GM23338 (cell line): ENCODE measurements around the gene PEA15. TPM values are rescaled to one million over a fixed set of nuclear protein-coding genes. Genes with fewer than 3 reads are reported as not detected.

Source experiments
- ATAC-seq: fragments of 200-7000 bp; cut with Tn5 transposase; 3 replicates; pipeline ENCODE4 v1.9.1; 2020
- DNase-seq: peaks from one replicate; pipeline ENCODE4 v3.0.0-alpha.2; 2015; ENCODE audit warnings: low spot score
- H2AFZ ChIP-seq: fragments of 200-600 bp; sonication (generic); 2 replicates; pipeline ENCODE4 v1.8.0; 2016; ENCODE audit warnings: antibody characterized with exemption, mild to moderate bottlenecking, moderate library complexity
- H3F3A ChIP-seq: fragments of 200-600 bp; sonication (generic); replicated peaks from 2 replicates; pipeline ENCODE4 v1.8.0; 2017; ENCODE audit warnings: antibody characterized with exemption, mixed run types, low read depth
- H3K27ac ChIP-seq: fragments of 200-600 bp; sonication (generic); 2 replicates; pipeline ENCODE4 v1.6.1; 2016; ENCODE audit warnings: low read depth
- H3K27me3 ChIP-seq: fragments of 200-600 bp; sonication (generic); 2 replicates; pipeline ENCODE4 v1.8.0; 2016; ENCODE audit warnings: mild to moderate bottlenecking, mixed run types, moderate library complexity; ENCODE audit not compliant: insufficient read depth
- H3K36me3 ChIP-seq: fragments of 200-600 bp; sonication (generic); 2 replicates; pipeline ENCODE4 v1.8.0; 2016; ENCODE audit warnings: mild to moderate bottlenecking; ENCODE audit not compliant: insufficient read depth
- H3K4me1 ChIP-seq: fragments of 200-600 bp; sonication (generic); 2 replicates; pipeline ENCODE4 v1.8.0; 2016; ENCODE audit warnings: mild to moderate bottlenecking, moderate library complexity; ENCODE audit not compliant: insufficient read depth
- H3K4me2 ChIP-seq: fragments of 200-600 bp; sonication (generic); 2 replicates; pipeline ENCODE4 v1.7.1; 2017; ENCODE audit warnings: mixed run types
- H3K4me3 ChIP-seq: fragments of 200-600 bp; sonication (generic); 2 replicates; pipeline ENCODE4 v1.6.1; 2016; ENCODE audit warnings: mixed run types
- H3K79me2 ChIP-seq: fragments of 200-600 bp; sonication (generic); replicated peaks from 2 replicates; pipeline ENCODE4 v1.8.0; 2017; ENCODE audit warnings: mild to moderate bottlenecking; ENCODE audit not compliant: insufficient read depth
- H3K9me2 ChIP-seq: fragments of 200-600 bp; sonication (generic); 2 replicates; pipeline ENCODE4 v1.8.0; 2017; ENCODE audit not compliant: insufficient read depth
- H4K20me1 ChIP-seq: fragments of 200-600 bp; sonication (generic); replicated peaks from 2 replicates; pipeline ENCODE4 v1.8.0; 2017; ENCODE audit warnings: mild to moderate bottlenecking; ENCODE audit not compliant: insufficient read depth
- H3K27ac Mint-ChIP-seq: 2 replicates; pipeline ENCODE4 v1.8.0; 2020; ENCODE audit warnings: inconsistent platforms, mild to moderate bottlenecking, moderate library complexity, mixed read lengths
- H3K27me3 Mint-ChIP-seq: 3 replicates; pipeline ENCODE4 v1.8.0; 2022; ENCODE audit warnings: low read depth, mild to moderate bottlenecking, moderate library complexity, mixed read lengths, inconsistent platforms; ENCODE audit not compliant: insufficient read depth, poor library complexity
- H3K36me3 Mint-ChIP-seq: 3 replicates; pipeline ENCODE4 v1.8.0; 2021; ENCODE audit warnings: low read depth, mild to moderate bottlenecking, inconsistent platforms, moderate library complexity, mixed read lengths
- H3K4me1 Mint-ChIP-seq: 3 replicates; pipeline ENCODE4 v1.8.0; 2020; ENCODE audit warnings: mild to moderate bottlenecking, inconsistent platforms, mixed read lengths
- H3K4me3 Mint-ChIP-seq: 3 replicates; pipeline ENCODE4 v1.8.0; 2021; ENCODE audit warnings: moderate library complexity, mild to moderate bottlenecking, inconsistent platforms, mixed read lengths
- H3K9me3 Mint-ChIP-seq: 3 replicates; pipeline ENCODE4 v1.8.0; 2020; ENCODE audit warnings: moderate library complexity, mild to moderate bottlenecking, inconsistent platforms, mixed read lengths
- CREB1 ChIP-seq: fragments of 250-450 bp; sonication (Bioruptor Pico); IDR thresholded peaks from 2 replicates; pipeline ENCODE4 v1.5.0; 2020; ENCODE audit warnings: low read depth, mild to moderate bottlenecking, moderate library complexity
- EZH2phosphoT487 ChIP-seq: fragments of 200-600 bp; sonication (generic); IDR thresholded peaks from one replicate; pipeline ENCODE4 v1.8.1; 2018; ENCODE audit warnings: antibody characterized with exemption; ENCODE audit not compliant: unreplicated experiment
- JUNB ChIP-seq: IDR thresholded peaks from one replicate; pipeline ENCODE4 v1.6.1; 2016; ENCODE audit warnings: antibody characterized with exemption; ENCODE audit not compliant: unreplicated experiment
- NANOG ChIP-seq: IDR thresholded peaks from 2 replicates; pipeline ENCODE4 v1.6.1; 2016; ENCODE audit warnings: antibody characterized with exemption, borderline replicate concordance
- POLR2AphosphoS5 ChIP-seq: IDR thresholded peaks from 2 replicates; pipeline ENCODE4 v1.6.1; 2016; ENCODE audit warnings: antibody characterized with exemption, low read depth
- REST ChIP-seq: IDR thresholded peaks from one replicate; pipeline ENCODE4 v1.6.1; 2018; ENCODE audit warnings: antibody characterized with exemption; ENCODE audit not compliant: unreplicated experiment
- STAT1 ChIP-seq: IDR thresholded peaks from one replicate; pipeline ENCODE4 v1.6.1; 2016; ENCODE audit warnings: antibody characterized with exemption; ENCODE audit not compliant: unreplicated experiment
- ZNF114 ChIP-seq: fragments of 250-450 bp; sonication (Bioruptor Pico); IDR thresholded peaks from 2 replicates; pipeline ENCODE4 v1.5.0; 2020; ENCODE audit warnings: mild to moderate bottlenecking, moderate library complexity
- ZNF331 ChIP-seq: fragments of 250-450 bp; sonication (Bioruptor Pico); IDR thresholded peaks from 2 replicates; pipeline ENCODE4 v1.5.0; 2020; ENCODE audit warnings: low read depth, mild to moderate bottlenecking, moderate library complexity
- ZNF462 ChIP-seq: fragments of 250-450 bp; sonication (Bioruptor Pico); IDR thresholded peaks from 2 replicates; pipeline ENCODE4 v1.5.0; 2020; ENCODE audit warnings: mild to moderate bottlenecking, moderate library complexity
- polyA plus RNA-seq: library from polyadenylated mRNA; unstranded; fragments of >200 nt; fragmentation: Nextera tagmentation; extraction: Ambion mirVana; gene quantifications from 2 replicates; pipeline ENCODE4 v1.2.1, GENCODE V29; 2016
- total RNA-seq: library from RNA; depleted of rRNA; stranded (reverse); fragments of >200 nt; shearing (Covaris generic); gene quantifications from 2 replicates; pipeline ENCODE4 v1.2.3, GENCODE V29; 2014
- TF ChIP-seq, protein P1 (sequence below), 2 experiments: fragments of 200-600 bp in 1 of 2; sonication (generic) in 1 of 2; conservative IDR thresholded peaks; 2 replicates each; pipeline versions ENCODE4 v1.5.1 to v1.6.1; 2016 to 2017; ENCODE audit warnings: antibody characterized with exemption in 2 of 2, low read depth in 2 of 2, mild to moderate bottlenecking in 2 of 2, moderate library complexity in 1 of 2
- TF ChIP-seq, protein P2 (sequence below): IDR thresholded peaks from 2 replicates; pipeline ENCODE4 v1.6.1; 2016; ENCODE audit warnings: antibody characterized with exemption

Gene PEA15
- total and polyA plus RNA-seq, 2 experiments from 2014 or later, result 60.3 to 80.8 TPM

DNA sequence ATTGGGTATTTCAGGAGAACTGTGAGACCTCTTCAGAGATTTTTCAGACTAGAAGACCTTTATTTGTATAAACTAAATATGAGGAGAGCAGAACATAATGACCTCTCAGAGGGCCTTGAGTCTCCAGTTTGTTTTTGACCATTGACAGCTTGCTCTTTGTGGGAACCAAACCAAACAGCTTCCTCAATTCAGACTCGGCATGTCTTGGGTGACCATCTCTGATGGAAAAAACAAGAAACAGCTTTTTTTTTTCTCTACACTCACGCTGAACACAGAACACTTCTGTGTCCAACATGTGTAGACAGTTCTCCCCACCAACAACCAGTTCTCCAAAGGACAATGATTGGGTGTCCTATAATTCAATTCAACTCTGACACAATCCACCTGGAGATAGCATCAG is 42.3 kb upstream of the PEA15 start:
- DNase-seq, result no peak

More for the DNA sequence above, 42.3 kb upstream of the PEA15 start:
- Histone ChIP-seq H3K4me3 (no peak overlapping the region), H2AFZ (peak overlapping the region; percentile 84; the same call in 1 of the 2 replicates), H4K20me1 (no peaks in the 10 kb centered on the region), H3K79me2 (no peaks in the 10 kb centered on the region), H3K36me3 (no peaks in the 10 kb centered on the region), H3K9me2 (no peaks in the 10 kb centered on the region), H3K27ac (no peak overlapping the region), H3F3A (peaks cover 2% of the 10 kb centered on the region; the same call in 1 of the 2 replicates), H3K4me1 (peaks cover 13% of the 10 kb centered on the region), H3K27me3 (no peaks in the 10 kb centered on the region), H3K4me2 (no peak overlapping the region)
- Mint-ChIP-seq H3K9me3 (no peaks in the 10 kb centered on the region), H3K36me3 (no peaks in the 10 kb centered on the region), H3K4me1 (peaks cover 26% of the 10 kb centered on the region), H3K4me3 (no peak overlapping the region), H3K27me3 (peaks cover 9% of the 10 kb centered on the region), H3K27ac (no peak overlapping the region)
- no peak for ATAC-seq
- TF ChIP-seq ZNF331 (CRISPR knock-in tag) (no peak), POLR2AphosphoS5 (no peak), JUNB (no peak), ZNF114 (CRISPR knock-in tag) (no peak), STAT1 (no peak), ZNF462 (CRISPR knock-in tag) (no peak), NANOG (no peak), EZH2phosphoT487 (no peak), CREB1 (no peak), REST (no peak)
- TF ChIP-seq, protein P1, sequence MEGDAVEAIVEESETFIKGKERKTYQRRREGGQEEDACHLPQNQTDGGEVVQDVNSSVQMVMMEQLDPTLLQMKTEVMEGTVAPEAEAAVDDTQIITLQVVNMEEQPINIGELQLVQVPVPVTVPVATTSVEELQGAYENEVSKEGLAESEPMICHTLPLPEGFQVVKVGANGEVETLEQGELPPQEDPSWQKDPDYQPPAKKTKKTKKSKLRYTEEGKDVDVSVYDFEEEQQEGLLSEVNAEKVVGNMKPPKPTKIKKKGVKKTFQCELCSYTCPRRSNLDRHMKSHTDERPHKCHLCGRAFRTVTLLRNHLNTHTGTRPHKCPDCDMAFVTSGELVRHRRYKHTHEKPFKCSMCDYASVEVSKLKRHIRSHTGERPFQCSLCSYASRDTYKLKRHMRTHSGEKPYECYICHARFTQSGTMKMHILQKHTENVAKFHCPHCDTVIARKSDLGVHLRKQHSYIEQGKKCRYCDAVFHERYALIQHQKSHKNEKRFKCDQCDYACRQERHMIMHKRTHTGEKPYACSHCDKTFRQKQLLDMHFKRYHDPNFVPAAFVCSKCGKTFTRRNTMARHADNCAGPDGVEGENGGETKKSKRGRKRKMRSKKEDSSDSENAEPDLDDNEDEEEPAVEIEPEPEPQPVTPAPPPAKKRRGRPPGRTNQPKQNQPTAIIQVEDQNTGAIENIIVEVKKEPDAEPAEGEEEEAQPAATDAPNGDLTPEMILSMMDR (conservative IDR thresholded peaks at IDR 0.05; ENCODE audit: low read depth in 2 of 2), result no peak
- TF ChIP-seq, protein P2, sequence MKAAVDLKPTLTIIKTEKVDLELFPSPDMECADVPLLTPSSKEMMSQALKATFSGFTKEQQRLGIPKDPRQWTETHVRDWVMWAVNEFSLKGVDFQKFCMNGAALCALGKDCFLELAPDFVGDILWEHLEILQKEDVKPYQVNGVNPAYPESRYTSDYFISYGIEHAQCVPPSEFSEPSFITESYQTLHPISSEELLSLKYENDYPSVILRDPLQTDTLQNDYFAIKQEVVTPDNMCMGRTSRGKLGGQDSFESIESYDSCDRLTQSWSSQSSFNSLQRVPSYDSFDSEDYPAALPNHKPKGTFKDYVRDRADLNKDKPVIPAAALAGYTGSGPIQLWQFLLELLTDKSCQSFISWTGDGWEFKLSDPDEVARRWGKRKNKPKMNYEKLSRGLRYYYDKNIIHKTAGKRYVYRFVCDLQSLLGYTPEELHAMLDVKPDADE, result no peak
